Ammon's horn (tissue), 1 donor: Measurements from ENCODE around the gene CCDC40.

Source experiments
- DNase-seq: peaks from one replicate; pipeline ENCODE4 v3.0.0-alpha.2; 2016; ENCODE audit warnings: low spot score

Gene CCDC40

GRCh38 chr17:80000981-80001775 is 35.3 kb upstream of the CCDC40 start:
- no peak for DNase-seq

DNA sequence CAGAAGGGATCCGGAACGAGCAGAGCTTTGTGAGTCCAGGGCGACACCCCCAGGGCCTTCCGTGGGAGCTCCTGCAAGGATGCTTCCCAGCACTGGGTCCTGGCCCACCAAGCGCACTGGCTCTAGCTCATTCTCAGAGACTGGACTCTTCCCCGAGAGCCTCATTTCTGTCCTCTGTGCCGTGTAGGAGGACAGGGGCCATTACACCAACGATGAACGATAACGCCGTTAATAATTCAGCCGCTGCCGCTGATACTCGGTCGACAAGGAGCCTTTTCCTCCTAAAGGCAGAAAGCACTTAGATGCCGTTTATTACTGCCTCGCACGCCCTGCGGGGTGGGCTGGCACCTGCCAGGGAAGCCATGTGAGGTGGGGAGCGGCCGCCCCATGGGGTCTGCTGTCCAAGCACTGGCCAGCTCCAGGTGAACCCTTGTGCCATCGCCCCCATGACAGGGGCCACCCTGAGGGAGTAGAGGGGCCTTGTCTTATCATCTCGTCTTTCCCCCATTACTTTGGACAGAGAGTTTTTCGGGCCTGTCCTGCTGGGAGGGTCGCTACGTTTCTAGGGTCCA is 34.3 kb upstream of the CCDC40 start:
- no peak for DNase-seq

GRCh38 chr17:80002690-80003490 is 33.6 kb upstream of the CCDC40 start:
- no peak for DNase-seq

GRCh38 chr17:80003969-80004368 is 32.5 kb upstream of the CCDC40 start:
- no peak for DNase-seq

DNA sequence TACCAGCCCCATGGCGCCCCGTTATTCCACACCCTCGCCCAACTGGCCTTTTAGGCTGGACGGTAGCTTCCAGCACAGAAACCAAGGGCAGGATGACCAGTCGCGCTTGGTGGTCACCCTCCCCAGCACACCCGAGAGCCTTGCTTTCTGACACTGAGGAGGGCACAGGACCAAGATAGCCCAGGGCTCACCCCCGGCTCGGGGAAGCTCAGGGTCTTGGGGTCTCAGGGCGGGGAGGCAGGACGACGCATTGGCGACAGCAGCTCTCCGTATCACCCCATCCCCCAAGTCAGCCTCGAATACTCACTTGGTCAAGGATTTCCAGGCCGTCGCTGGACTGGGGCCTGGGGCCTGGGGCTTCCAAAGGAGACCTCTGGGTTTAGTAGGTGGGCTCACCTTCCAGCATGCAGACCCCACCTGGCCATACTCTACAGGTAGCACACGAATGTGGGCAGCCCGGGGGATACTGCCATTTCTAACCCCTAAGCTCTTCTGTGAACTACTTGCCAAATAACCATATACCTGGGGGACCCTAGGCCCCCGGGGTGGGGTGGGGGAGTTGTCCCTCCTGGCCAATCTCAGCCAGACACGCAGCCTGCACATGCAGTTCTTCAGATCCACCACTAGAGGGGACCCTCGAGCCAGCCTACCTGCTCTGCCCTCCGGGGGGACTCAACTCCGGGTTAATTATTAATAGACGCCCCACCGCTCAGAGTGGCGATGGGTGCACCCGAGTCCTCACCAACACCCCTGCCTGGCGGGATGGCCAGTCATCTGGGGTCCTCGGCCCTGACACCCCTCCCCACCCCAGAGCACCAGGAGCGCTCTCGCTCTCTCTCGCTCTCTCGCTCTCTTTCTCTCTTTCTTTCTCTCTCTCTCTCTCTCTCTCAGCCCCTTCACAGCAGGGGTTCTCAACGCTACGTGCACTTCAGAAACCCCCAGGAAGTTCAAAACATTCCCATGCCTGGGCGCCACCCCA is 30.8 kb upstream of the CCDC40 start:
- DNase-seq = peak; percentile 51

DNA sequence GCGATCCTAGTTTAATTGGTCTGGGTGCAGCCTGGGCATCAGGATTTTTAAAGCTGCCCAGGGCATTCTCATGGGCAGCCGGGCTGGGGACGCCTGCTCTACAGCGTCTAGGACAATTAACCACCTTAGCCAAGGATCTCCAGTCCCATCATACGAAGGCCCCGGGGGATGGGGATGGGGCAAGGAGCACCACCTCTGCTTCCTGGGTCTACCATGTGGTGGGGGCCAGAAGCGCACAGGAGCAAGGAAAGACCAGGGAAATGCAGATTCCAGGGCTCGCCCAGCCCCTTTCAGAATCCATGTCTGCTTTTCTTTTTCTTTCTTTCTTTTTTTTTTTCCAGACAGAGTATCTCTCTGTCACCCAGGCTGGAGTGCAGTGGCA is 30.1 kb upstream of the CCDC40 start:
- no peak for DNase-seq

- DNase-seq = no peak
Measured at GRCh38 chr17:80006811-80007752, 29.4 kb upstream of the CCDC40 start.

DNA sequence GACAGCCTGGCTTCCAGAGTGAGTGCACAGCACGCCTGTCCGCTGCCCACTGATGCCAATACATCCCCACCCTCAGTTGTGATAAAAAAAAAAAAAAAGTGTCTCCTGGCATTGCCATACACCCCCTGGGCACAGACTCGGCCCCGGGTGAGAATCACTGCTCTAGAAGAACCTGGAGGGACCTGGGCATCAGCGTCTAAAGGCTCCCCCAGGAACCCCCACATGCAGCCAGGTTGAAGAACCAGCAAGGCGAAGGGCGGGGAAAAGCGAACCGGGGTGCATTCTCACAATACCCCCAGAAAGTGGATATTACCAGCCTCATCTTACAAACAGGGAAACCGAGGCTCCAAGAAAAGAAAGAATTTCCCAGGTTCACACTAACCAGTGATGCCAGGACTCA is 28.5 kb upstream of the CCDC40 start:
- DNase-seq = no peak

GRCh38 chr17:80008383-80008840 is 28.0 kb upstream of the CCDC40 start:
- DNase-seq = peak; percentile 58

DNA sequence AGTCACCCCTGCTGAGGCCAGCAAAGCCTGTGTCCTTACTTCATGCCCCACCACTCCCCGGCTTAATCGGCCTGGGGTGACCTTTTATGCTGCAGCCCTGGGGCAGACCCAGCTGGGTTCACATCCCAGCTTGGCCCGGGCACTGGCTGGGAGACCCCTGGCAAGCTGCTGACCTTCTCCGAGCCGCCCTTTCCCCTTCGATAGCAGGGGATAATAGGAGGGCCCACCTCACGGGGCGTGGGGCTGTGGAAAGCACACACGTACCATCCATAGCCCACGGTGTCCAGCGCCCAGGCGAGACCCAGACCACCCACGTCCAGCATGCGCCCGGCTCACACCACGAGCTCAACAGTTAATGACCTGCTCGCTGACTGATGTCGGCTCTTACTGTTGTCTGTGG is 27.6 kb upstream of the CCDC40 start:
- no peak for DNase-seq

GRCh38 chr17:80009391-80010282 is 26.8 kb upstream of the CCDC40 start:
- no peak for DNase-seq

DNA sequence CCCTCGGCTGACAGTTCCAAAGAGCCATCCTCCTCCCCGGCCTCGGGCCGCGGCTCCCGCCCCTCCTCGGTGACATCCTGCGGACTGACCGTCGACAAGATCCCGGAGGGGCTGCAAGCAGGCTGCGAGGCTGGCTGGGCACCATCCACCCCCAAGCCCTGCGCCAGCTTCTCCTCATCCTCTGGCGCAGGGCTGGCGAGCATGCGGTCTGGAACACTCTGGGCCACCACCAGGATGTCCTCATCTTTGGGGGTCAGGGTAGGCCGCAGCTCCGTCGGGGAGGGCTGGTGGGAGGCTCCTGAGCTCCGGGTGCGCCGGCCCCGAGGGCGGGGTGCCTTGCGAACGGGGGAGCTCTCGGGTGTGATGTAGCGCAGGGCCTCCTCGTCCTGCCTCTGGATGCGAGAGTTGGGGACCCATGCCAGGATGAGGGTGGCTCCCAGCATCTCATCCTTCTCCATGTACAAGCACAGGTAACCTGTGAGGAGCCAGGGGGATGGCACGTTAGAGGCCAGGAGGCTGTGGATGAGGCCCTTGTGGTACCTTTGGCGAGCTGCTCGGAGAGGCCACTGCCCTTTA is 26.1 kb upstream of the CCDC40 start:
- no peak for DNase-seq

- no peak for DNase-seq
Measured at GRCh38 chr17:80011989-80012555, 24.4 kb upstream of the CCDC40 start.

GRCh38 chr17:80012765-80013741 is 23.4 kb upstream of the CCDC40 start:
- DNase-seq = no peak

DNA sequence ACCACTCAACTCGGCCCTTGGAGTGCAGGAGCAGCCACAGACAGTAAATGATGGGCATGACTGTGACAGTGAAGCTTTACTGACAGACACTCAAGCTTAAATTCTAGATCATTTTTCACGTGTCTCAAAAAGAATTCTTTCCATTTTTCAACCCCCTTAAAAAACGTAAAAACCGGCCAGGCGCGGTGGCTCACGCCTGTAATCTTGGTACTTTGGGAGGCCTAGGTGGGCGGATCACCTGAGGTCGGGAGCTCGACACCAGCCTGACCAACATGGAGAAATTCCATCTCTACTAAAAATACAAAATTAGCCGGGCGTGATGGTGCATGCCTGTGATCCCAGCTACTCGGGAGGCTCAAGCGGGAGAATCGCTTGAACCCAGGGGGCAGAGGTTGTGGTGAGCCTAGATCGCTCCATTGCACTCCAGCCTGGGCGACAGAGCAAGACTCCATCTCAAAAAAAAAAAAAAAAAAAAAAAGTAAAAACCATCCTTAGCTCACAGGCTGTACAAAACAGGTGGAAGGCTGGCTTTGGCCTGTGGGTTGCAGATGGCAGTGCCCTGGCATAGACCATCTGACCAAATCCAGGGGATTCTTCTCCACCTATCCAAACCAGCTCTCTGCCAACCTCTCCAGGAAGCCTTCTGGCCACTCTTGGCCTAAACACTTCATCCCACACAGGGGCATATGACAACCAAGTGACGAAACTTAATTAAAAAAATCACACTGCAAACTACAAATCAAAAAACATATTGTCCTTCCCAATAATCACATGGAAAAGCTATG is 19.0 kb upstream of the CCDC40 start:
- DNase-seq = no peak

GRCh38 chr17:80018917-80019651 is 17.4 kb upstream of the CCDC40 start:
- DNase-seq = no peak
